GM19035 (cell line): ENCODE data around the gene IFIT3.

Source experiments
- ATAC-seq: cut with Tn5 transposase; IDR thresholded peaks from one replicate; pipeline ENCODE4 v1.9.1; 2021; ENCODE audit not compliant: unreplicated experiment

IFIT3 gene

DNA sequence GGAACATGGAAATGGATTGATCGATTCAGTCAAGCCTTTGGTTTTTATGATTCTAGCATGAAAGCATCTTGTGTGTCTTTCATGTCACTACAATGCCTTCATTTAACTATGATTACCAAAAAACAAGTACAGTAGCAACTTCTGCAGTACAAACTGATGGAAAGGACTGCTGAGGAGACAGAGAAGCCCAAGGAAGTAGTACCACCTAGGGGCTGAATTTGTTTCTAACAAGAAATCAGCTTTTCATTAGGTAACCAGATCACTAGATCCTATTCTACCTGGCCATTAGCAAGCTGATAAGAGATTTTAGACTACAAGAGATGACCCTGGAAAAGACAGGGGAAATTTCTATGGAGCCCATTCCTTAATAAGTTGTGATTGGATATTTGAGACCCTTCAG, 61.5 kb downstream of the IFIT3 start:
- ATAC-seq: no peak
